WTC11 (cell line): ENCODE data around the gene EXD3. TPM values are rescaled to one million over a fixed set of nuclear protein-coding genes. Genes with fewer than 3 reads are reported as not detected.

Experiments
- ATAC-seq: fragments of 200-7000 bp; cut with Tn5 transposase; 2 replicates; pipeline ENCODE4 v1.10.0; 2021; ENCODE audit warnings: mild to moderate bottlenecking, moderate library complexity
- CTCF ChIA-PET: fragments of 300-600 bp; sonication (Branson Sonifier 250); formaldehyde crosslinking; loops from one replicate; lab custom pipeline; 2021; ENCODE audit warnings: antibody characterized with exemption; lab: Charles Lee
- POLR2A ChIA-PET: fragments of 350-600 bp; sonication (Branson Sonifier 250); formaldehyde crosslinking; loops from one replicate; lab custom pipeline; 2021; ENCODE audit warnings: antibody characterized with exemption; lab: Charles Lee
- DNase-seq: peaks from one replicate; pipeline ENCODE4 v3.0.0; 2021; ENCODE audit warnings: low spot score
- H3K27ac Mint-ChIP-seq: 2 replicates; pipeline ENCODE4 v1.8.0; 2021; ENCODE audit warnings: mixed read lengths
- H3K27me3 Mint-ChIP-seq: 2 replicates; pipeline ENCODE4 v1.8.0; 2021; ENCODE audit warnings: low read depth, mild to moderate bottlenecking, moderate library complexity, mixed read lengths
- H3K36me3 Mint-ChIP-seq: 2 replicates; pipeline ENCODE4 v1.8.0; 2021; ENCODE audit warnings: mixed read lengths
- H3K4me1 Mint-ChIP-seq: 2 replicates; pipeline ENCODE4 v1.8.0; 2022; ENCODE audit warnings: mixed read lengths
- H3K4me3 Mint-ChIP-seq: 2 replicates; pipeline ENCODE4 v1.8.0; 2021; ENCODE audit warnings: mild to moderate bottlenecking, moderate library complexity, mixed read lengths
- H3K9me3 Mint-ChIP-seq: 2 replicates; pipeline ENCODE4 v1.8.0; 2021; ENCODE audit warnings: mixed read lengths
- ARID4B ChIP-seq: sonication (generic); formaldehyde crosslinking; IDR thresholded peaks from 2 replicates; pipeline ENCODE4 v1.8.0; 2023; ENCODE audit warnings: missing genetic modification reagents, mild to moderate bottlenecking, borderline replicate concordance
- ATF1 ChIP-seq: sonication (generic); formaldehyde crosslinking; IDR thresholded peaks from 2 replicates; pipeline ENCODE4 v1.8.1; 2023; ENCODE audit warnings: mild to moderate bottlenecking, moderate library complexity, missing genetic modification reagents
- E2F5 ChIP-seq: sonication (generic); formaldehyde crosslinking; IDR thresholded peaks from 2 replicates; pipeline ENCODE4 v1.8.1; 2022; ENCODE audit warnings: mild to moderate bottlenecking, moderate library complexity, missing genetic modification reagents
- FOXJ3 ChIP-seq: sonication (generic); formaldehyde crosslinking; IDR thresholded peaks from 2 replicates; pipeline ENCODE4 v1.9.0; 2021; ENCODE audit warnings: missing genetic modification reagents, mild to moderate bottlenecking, borderline replicate concordance
- FOXP1 ChIP-seq: sonication (generic); formaldehyde crosslinking; IDR thresholded peaks from 2 replicates; pipeline ENCODE4 v1.8.0; 2022; ENCODE audit warnings: missing genetic modification reagents, mild to moderate bottlenecking, moderate library complexity, borderline replicate concordance
- FOXP4 ChIP-seq: sonication (generic); formaldehyde crosslinking; IDR thresholded peaks from 2 replicates; pipeline ENCODE4 v1.8.0; 2022; ENCODE audit warnings: mild to moderate bottlenecking, missing genetic modification reagents
- GTF2I ChIP-seq: fragments of 250-450 bp; sonication (Bioruptor Pico); conservative IDR thresholded peaks from 2 replicates; pipeline ENCODE4 v1.4.0; 2021; ENCODE audit warnings: mild to moderate bottlenecking
- NR2C2 ChIP-seq: sonication (generic); formaldehyde crosslinking; IDR thresholded peaks from 2 replicates; pipeline ENCODE4 v1.8.0; 2022; ENCODE audit warnings: mild to moderate bottlenecking, missing genetic modification reagents
- OVOL2 ChIP-seq: fragments of 250-450 bp; sonication (Bioruptor Pico); IDR thresholded peaks from 2 replicates; pipeline ENCODE4 v1.9.0; 2021; ENCODE audit warnings: mild to moderate bottlenecking, borderline replicate concordance
- SMAD4 ChIP-seq: sonication (generic); formaldehyde crosslinking; IDR thresholded peaks from 2 replicates; pipeline ENCODE4 v1.8.0; 2022; ENCODE audit warnings: mild to moderate bottlenecking, missing genetic modification reagents
- TEAD1 ChIP-seq: sonication (generic); formaldehyde crosslinking; IDR thresholded peaks from 2 replicates; pipeline ENCODE4 v1.8.0; 2022; ENCODE audit warnings: mild to moderate bottlenecking, missing genetic modification reagents
- ZMAT4 ChIP-seq: fragments of 250-450 bp; sonication (Bioruptor Pico); IDR thresholded peaks from 2 replicates; pipeline ENCODE4 v1.9.0; 2021; ENCODE audit warnings: mild to moderate bottlenecking
- ZNF281 ChIP-seq: sonication (generic); formaldehyde crosslinking; IDR thresholded peaks from 2 replicates; pipeline ENCODE4 v1.8.0; 2023; ENCODE audit warnings: mild to moderate bottlenecking, missing genetic modification reagents
- ZNF396 ChIP-seq: fragments of 250-450 bp; sonication (Bioruptor Pico); IDR thresholded peaks from 2 replicates; pipeline ENCODE4 v1.8.0; 2021; ENCODE audit warnings: mild to moderate bottlenecking, moderate library complexity, borderline replicate concordance
- total RNA-seq: library from RNA; stranded (reverse); gene quantifications from 3 replicates; pipeline ENCODE4 v1.2.3, GENCODE V29; 2021

EXD3 gene
- total RNA-seq, 1 experiment from 2014 or later, result 21.2 TPM

GRCh38 chr9:137350696-137351584 is 72.0 kb downstream of the EXD3 start (continued):
- TF ChIP-seq FOXP4 (CRISPR knock-in tag), result no peak

GRCh38 chr9:137349471-137350033 is 73.4 kb downstream of the EXD3 start:
- Mint-ChIP-seq H3K4me3 (no peak overlapping the region), H3K4me1 (no peaks in the 10 kb centered on the region), H3K27ac (no peak overlapping the region), H3K27me3 (peaks cover 14% of the 10 kb centered on the region), H3K9me3 (peaks cover 24% of the 10 kb centered on the region), H3K36me3 (peaks cover 30% of the 10 kb centered on the region)
- ChIA-PET POLR2A (no interaction called here), CTCF (no interaction called here)
- DNase-seq (no peak), ATAC-seq (no peak)
- TF ChIP-seq ZMAT4 (CRISPR knock-in tag), result no peak
- TF ChIP-seq ARID4B (CRISPR knock-in tag), result no peak
- TF ChIP-seq TEAD1 (CRISPR knock-in tag), result no peak
- TF ChIP-seq SMAD4, result no peak
- no peak for TF ChIP-seq GTF2I (CRISPR knock-in tag)
- TF ChIP-seq FOXJ3 (CRISPR knock-in tag), result no peak
- no peak for TF ChIP-seq OVOL2 (CRISPR knock-in tag)
- TF ChIP-seq ATF1, result no peak
- TF ChIP-seq ZNF396 (CRISPR knock-in tag), result no peak
- no peak for TF ChIP-seq NR2C2
- TF ChIP-seq FOXP1 (CRISPR knock-in tag), result no peak
- no peak for TF ChIP-seq ZNF281 (CRISPR knock-in tag)
- TF ChIP-seq E2F5 (CRISPR knock-in tag), result no peak
